Right atrium auricular region (tissue), 2 donors: ENCODE data around the gene JAKMIP1. TPM values are rescaled to one million over a fixed set of nuclear protein-coding genes. Genes with fewer than 3 reads are reported as not detected.

Experiments used
- DNase-seq: peaks from one replicate; pipeline ENCODE4 v3.0.0-alpha.2; 2019; ENCODE audit warnings: low spot score
- H3K27ac ChIP-seq, 2 donors: fragments of 200-600 bp; sonication (generic); 1 replicate in 1 of 2; 2 replicates in 1 of 2; pipeline ENCODE4 v1.5.1; 2016 to 2019
- H3K27me3 ChIP-seq, 2 donors: fragments of 200-600 bp; sonication (generic); one replicate each; pipeline versions ENCODE4 v1.5.1 to v1.6.0; 2017 to 2019
- H3K36me3 ChIP-seq: fragments of 200-600 bp; sonication (generic); one replicate; pipeline ENCODE4 v1.5.1; 2016
- H3K4me1 ChIP-seq, 2 donors: fragments of 200-600 bp; sonication (generic); one replicate each; pipeline versions ENCODE4 v1.5.1 to v1.6.0; 2017 to 2019
- H3K4me3 ChIP-seq, 2 donors: fragments of 200-600 bp; sonication (generic); 1 replicate in 1 of 2; 2 replicates in 1 of 2; pipeline ENCODE4 v1.5.1; 2017 to 2019; ENCODE audit warnings: mild to moderate bottlenecking in 1 of 2, moderate library complexity in 1 of 2
- H3K9me3 ChIP-seq, 2 donors: fragments of 200-600 bp; sonication (generic); one replicate each; pipeline ENCODE4 v1.5.1; 2019
- total RNA-seq, 2 donors: library from RNA; depleted of rRNA; stranded (reverse); fragments of >200 nt; gene quantifications; one replicate each; pipeline ENCODE4 v1.1.0, GENCODE V29; 2016
- TF ChIP-seq, protein P1 (sequence below), 2 donors: fragments of 200-600 bp; sonication (generic); IDR thresholded peaks; one replicate each; pipeline ENCODE4 v1.5.1; 2019; ENCODE audit warnings: antibody characterized with exemption in 2 of 2

The JAKMIP1 gene
- total RNA-seq, 2 donors from 2014 or later: 0.30 to 0.59 TPM

DNA sequence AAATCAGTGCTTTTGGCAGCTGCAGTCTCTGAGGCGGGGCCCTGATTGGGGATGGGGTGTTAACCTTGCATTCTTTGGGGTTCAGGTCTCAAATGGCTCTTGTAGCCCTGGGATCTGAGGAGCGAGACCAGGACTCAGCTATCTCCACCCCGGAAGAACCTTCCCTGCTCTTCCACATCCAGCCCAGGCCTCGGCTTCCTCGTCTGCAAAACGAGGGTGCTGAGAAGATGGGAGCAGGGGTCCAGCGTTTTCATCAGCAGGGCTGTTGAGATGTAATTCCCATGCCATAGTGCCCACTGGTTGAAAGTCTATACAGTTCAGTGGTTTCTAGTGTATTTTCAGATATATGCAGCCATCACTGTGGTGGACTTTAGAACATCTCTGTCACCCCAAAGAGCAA, 34.7 kb upstream of the JAKMIP1 start:
- H3K4me1 ChIP-seq: no peaks in the 10 kb centered on the region
- TF ChIP-seq, protein P1, sequence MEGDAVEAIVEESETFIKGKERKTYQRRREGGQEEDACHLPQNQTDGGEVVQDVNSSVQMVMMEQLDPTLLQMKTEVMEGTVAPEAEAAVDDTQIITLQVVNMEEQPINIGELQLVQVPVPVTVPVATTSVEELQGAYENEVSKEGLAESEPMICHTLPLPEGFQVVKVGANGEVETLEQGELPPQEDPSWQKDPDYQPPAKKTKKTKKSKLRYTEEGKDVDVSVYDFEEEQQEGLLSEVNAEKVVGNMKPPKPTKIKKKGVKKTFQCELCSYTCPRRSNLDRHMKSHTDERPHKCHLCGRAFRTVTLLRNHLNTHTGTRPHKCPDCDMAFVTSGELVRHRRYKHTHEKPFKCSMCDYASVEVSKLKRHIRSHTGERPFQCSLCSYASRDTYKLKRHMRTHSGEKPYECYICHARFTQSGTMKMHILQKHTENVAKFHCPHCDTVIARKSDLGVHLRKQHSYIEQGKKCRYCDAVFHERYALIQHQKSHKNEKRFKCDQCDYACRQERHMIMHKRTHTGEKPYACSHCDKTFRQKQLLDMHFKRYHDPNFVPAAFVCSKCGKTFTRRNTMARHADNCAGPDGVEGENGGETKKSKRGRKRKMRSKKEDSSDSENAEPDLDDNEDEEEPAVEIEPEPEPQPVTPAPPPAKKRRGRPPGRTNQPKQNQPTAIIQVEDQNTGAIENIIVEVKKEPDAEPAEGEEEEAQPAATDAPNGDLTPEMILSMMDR (IDR thresholded peaks at IDR 0.05): no peak
- no peak overlapping the region for H3K4me3 ChIP-seq
- no peaks in the 10 kb centered on the region for H3K9me3 ChIP-seq
- H3K27ac ChIP-seq: no peak overlapping the region
- H3K27me3 ChIP-seq: no peaks in the 10 kb centered on the region
- H3K36me3 ChIP-seq: no peaks in the 10 kb centered on the region
- DNase-seq: no peak

DNA sequence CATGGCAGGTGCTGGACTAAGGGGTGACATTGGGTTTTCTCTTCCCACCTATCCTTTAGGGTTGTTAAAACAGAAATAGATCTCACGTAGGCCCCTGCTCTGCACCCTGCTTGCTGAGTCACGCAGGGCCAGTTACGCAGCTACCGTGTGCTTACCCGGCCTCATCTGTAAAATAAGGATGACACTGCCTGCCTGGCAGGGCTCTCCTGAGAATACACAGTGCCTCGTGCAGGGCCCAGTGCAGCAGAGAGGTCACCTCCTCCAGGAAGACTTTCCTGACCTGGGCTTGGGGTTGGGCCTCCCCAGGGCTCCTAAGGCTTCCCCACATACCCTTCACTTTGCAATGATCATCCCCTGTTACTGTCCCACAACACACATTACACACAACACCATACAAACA, 33.6 kb upstream of the JAKMIP1 start:
- no peak for DNase-seq
- TF ChIP-seq, protein P1 (IDR thresholded peaks at IDR 0.05): no peak
- H3K27ac ChIP-seq: no peak overlapping the region
- H3K36me3 ChIP-seq: no peaks in the 10 kb centered on the region
- no peaks in the 10 kb centered on the region for H3K4me1 ChIP-seq
- H3K4me3 ChIP-seq: no peak overlapping the region
- H3K9me3 ChIP-seq: no peaks in the 10 kb centered on the region
- no peaks in the 10 kb centered on the region for H3K27me3 ChIP-seq

DNA sequence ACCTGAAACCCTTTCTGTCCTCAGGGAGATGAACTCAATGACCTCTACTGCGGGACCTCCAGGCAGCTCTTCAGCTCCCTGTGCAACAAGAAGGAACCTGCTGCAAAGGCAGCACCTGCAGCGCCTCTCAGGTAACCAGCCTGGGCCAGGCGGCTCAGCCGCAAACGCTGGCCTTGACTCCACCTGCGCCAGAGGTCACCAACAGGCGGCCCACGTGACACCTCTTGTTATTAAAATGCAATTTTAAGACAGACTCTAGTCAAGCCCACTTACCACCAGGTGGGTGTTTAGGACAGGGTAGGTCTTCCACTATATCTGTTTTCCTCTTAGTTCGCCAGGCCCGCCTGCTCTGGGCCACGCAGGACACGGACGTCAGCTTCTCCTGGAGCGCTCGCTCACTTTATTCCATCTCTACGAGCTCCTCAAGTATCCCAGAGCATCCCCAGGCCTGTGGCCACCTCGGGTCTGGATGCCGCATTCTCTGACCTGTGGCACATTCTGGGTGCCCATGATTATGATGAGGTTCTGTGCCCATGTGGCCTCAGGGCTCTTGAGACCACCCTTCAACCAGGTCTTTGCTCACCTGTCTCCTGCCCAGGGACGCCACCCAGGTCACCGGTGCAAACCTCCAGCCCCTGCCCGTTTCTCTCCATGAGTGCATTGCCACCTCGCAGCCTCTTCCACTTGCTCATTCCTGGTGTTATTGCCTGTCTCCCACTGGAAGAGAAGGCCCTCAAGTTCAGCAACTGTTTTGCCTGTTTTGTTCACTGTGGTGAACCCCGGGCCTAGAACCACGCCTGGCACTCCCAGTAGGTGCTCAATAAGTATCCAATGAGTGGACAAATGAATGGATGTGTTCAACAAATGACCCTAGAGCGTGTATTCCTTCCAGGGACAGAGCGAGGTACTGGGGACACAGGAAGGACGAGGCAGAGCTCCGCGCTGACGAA, 32.8 kb upstream of the JAKMIP1 start:
- H3K27ac ChIP-seq: no peak overlapping the region
- TF ChIP-seq, protein P1 (IDR thresholded peaks at IDR 0.05): no peak
- H3K27me3 ChIP-seq: no peaks in the 10 kb centered on the region
- H3K9me3 ChIP-seq: no peaks in the 10 kb centered on the region
- no peak for DNase-seq
- H3K4me3 ChIP-seq: no peak overlapping the region
- H3K4me1 ChIP-seq: no peaks in the 10 kb centered on the region
- no peaks in the 10 kb centered on the region for H3K36me3 ChIP-seq

DNA sequence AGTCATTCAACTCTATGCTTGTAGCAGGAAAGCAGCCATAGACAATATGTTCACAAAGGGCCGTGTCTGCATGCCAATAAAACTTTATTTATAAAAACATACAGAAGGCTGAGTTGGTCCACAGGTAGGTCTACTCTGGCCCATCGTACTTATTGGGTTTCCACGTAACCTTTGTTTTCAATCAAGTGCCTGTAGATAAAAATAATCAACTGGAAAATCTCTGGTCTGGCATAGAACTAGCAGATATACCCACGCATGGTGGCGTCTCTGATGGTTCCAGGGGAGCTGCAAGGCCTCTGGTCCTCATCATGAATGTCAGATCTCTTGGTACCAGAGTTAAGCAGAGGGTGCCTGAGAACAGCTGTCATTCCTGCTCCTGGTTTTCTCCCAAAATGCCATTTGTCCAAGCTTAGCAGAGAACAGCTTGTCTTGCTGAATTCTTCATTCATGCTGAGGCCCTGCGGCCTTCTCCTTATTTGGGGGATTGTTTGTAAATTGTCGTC, 31.4 kb upstream of the JAKMIP1 start:
- Histone ChIP-seq H3K27ac (no peak overlapping the region), H3K27me3 (no peaks in the 10 kb centered on the region), H3K4me1 (no peaks in the 10 kb centered on the region), H3K9me3 (no peaks in the 10 kb centered on the region), H3K36me3 (no peaks in the 10 kb centered on the region), H3K4me3 (no peak overlapping the region)
- TF ChIP-seq, protein P1 (IDR thresholded peaks at IDR 0.05): no peak
- DNase-seq: no peak

DNA sequence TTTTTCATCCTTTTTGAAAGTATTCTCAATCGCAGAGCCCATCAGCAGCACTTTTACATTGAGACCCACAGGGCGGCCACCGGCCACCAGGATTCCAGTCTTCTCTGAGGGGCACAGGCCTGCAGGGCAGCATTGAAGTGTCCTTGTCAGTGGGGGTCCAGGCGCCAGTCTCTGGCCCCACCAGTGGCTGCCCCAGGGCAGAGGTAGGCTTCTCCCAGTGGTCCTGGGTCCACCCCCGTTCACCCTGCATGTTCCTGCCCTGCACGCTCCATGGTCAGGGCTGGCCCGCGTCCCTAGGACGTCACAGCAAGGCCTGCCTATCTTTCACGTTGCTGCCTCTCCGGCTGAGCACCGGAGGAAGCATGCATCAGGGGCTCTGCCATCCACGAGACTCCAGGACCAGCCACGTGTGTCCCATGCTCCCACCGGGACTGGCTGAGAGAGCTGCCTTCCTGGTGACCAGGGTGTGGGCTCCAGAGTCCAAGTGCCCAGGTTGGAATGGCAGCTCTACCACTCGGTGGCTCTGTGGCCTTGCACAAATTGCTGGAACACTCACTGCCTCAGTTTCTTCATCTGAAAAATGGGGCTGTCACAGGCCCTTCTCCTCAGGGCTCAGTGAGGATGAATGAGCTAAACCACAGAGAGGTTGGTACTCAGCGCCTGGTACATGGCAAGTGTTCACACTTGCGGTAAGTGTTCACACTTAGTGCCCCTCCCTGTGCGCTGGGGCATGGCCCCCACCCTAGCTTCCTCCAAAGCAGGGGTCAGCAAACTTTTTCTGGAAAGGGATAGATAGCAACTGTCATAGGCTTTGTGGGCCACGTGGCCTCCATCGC, 30.7 kb upstream of the JAKMIP1 start:
- no peaks in the 10 kb centered on the region for H3K36me3 ChIP-seq
- no peaks in the 10 kb centered on the region for H3K27me3 ChIP-seq
- no peaks in the 10 kb centered on the region for H3K4me1 ChIP-seq
- H3K4me3 ChIP-seq: no peak overlapping the region
- no peak overlapping the region for H3K27ac ChIP-seq
- H3K9me3 ChIP-seq: no peaks in the 10 kb centered on the region
- TF ChIP-seq, protein P1 (IDR thresholded peaks at IDR 0.05): no peak
- DNase-seq: no peak
